GM23338 (cell line): Measurements from ENCODE around the gene ULBP1. TPM values are rescaled to one million over a fixed set of nuclear protein-coding genes. Genes with fewer than 3 reads are reported as not detected.
A peak's percentile ranks its signal among the peaks of the same experiment; 100 is the strongest.

ENCODE experiments used
- ATAC-seq: fragments of 200-7000 bp; cut with Tn5 transposase; 3 replicates; pipeline ENCODE4 v1.9.1; 2020
- DNase-seq: peaks from one replicate; pipeline ENCODE4 v3.0.0-alpha.2; 2015; ENCODE audit warnings: low spot score
- H2AFZ ChIP-seq: fragments of 200-600 bp; sonication (generic); 2 replicates; pipeline ENCODE4 v1.8.0; 2016; ENCODE audit warnings: antibody characterized with exemption, mild to moderate bottlenecking, moderate library complexity
- H3F3A ChIP-seq: fragments of 200-600 bp; sonication (generic); replicated peaks from 2 replicates; pipeline ENCODE4 v1.8.0; 2017; ENCODE audit warnings: antibody characterized with exemption, mixed run types, low read depth
- H3K27ac ChIP-seq: fragments of 200-600 bp; sonication (generic); 2 replicates; pipeline ENCODE4 v1.6.1; 2016; ENCODE audit warnings: low read depth
- H3K27me3 ChIP-seq: fragments of 200-600 bp; sonication (generic); 2 replicates; pipeline ENCODE4 v1.8.0; 2016; ENCODE audit warnings: mild to moderate bottlenecking, mixed run types, moderate library complexity; ENCODE audit not compliant: insufficient read depth
- H3K36me3 ChIP-seq: fragments of 200-600 bp; sonication (generic); 2 replicates; pipeline ENCODE4 v1.8.0; 2016; ENCODE audit warnings: mild to moderate bottlenecking; ENCODE audit not compliant: insufficient read depth
- H3K4me1 ChIP-seq: fragments of 200-600 bp; sonication (generic); 2 replicates; pipeline ENCODE4 v1.8.0; 2016; ENCODE audit warnings: mild to moderate bottlenecking, moderate library complexity; ENCODE audit not compliant: insufficient read depth
- H3K4me2 ChIP-seq: fragments of 200-600 bp; sonication (generic); 2 replicates; pipeline ENCODE4 v1.7.1; 2017; ENCODE audit warnings: mixed run types
- H3K4me3 ChIP-seq: fragments of 200-600 bp; sonication (generic); 2 replicates; pipeline ENCODE4 v1.6.1; 2016; ENCODE audit warnings: mixed run types
- H3K79me2 ChIP-seq: fragments of 200-600 bp; sonication (generic); replicated peaks from 2 replicates; pipeline ENCODE4 v1.8.0; 2017; ENCODE audit warnings: mild to moderate bottlenecking; ENCODE audit not compliant: insufficient read depth
- H3K9me2 ChIP-seq: fragments of 200-600 bp; sonication (generic); 2 replicates; pipeline ENCODE4 v1.8.0; 2017; ENCODE audit not compliant: insufficient read depth
- H4K20me1 ChIP-seq: fragments of 200-600 bp; sonication (generic); replicated peaks from 2 replicates; pipeline ENCODE4 v1.8.0; 2017; ENCODE audit warnings: mild to moderate bottlenecking; ENCODE audit not compliant: insufficient read depth
- H3K27ac Mint-ChIP-seq: 2 replicates; pipeline ENCODE4 v1.8.0; 2020; ENCODE audit warnings: inconsistent platforms, mild to moderate bottlenecking, moderate library complexity, mixed read lengths
- H3K27me3 Mint-ChIP-seq: 3 replicates; pipeline ENCODE4 v1.8.0; 2022; ENCODE audit warnings: low read depth, mild to moderate bottlenecking, moderate library complexity, mixed read lengths, inconsistent platforms; ENCODE audit not compliant: insufficient read depth, poor library complexity
- H3K36me3 Mint-ChIP-seq: 3 replicates; pipeline ENCODE4 v1.8.0; 2021; ENCODE audit warnings: low read depth, mild to moderate bottlenecking, inconsistent platforms, moderate library complexity, mixed read lengths
- H3K4me1 Mint-ChIP-seq: 3 replicates; pipeline ENCODE4 v1.8.0; 2020; ENCODE audit warnings: mild to moderate bottlenecking, inconsistent platforms, mixed read lengths
- H3K4me3 Mint-ChIP-seq: 3 replicates; pipeline ENCODE4 v1.8.0; 2021; ENCODE audit warnings: moderate library complexity, mild to moderate bottlenecking, inconsistent platforms, mixed read lengths
- H3K9me3 Mint-ChIP-seq: 3 replicates; pipeline ENCODE4 v1.8.0; 2020; ENCODE audit warnings: moderate library complexity, mild to moderate bottlenecking, inconsistent platforms, mixed read lengths
- CREB1 ChIP-seq: fragments of 250-450 bp; sonication (Bioruptor Pico); IDR thresholded peaks from 2 replicates; pipeline ENCODE4 v1.5.0; 2020; ENCODE audit warnings: low read depth, mild to moderate bottlenecking, moderate library complexity
- EZH2 ChIP-seq: fragments of 200-600 bp; sonication (generic); IDR thresholded peaks from one replicate; pipeline ENCODE4 v1.8.0; 2017; ENCODE audit warnings: antibody characterized with exemption, mild to moderate bottlenecking, low read depth; ENCODE audit not compliant: unreplicated experiment
- EZH2phosphoT487 ChIP-seq: fragments of 200-600 bp; sonication (generic); IDR thresholded peaks from one replicate; pipeline ENCODE4 v1.8.1; 2018; ENCODE audit warnings: antibody characterized with exemption; ENCODE audit not compliant: unreplicated experiment
- JUNB ChIP-seq: IDR thresholded peaks from one replicate; pipeline ENCODE4 v1.6.1; 2016; ENCODE audit warnings: antibody characterized with exemption; ENCODE audit not compliant: unreplicated experiment
- NANOG ChIP-seq: IDR thresholded peaks from 2 replicates; pipeline ENCODE4 v1.6.1; 2016; ENCODE audit warnings: antibody characterized with exemption, borderline replicate concordance
- POLR2AphosphoS5 ChIP-seq: IDR thresholded peaks from 2 replicates; pipeline ENCODE4 v1.6.1; 2016; ENCODE audit warnings: antibody characterized with exemption, low read depth
- STAT1 ChIP-seq: IDR thresholded peaks from one replicate; pipeline ENCODE4 v1.6.1; 2016; ENCODE audit warnings: antibody characterized with exemption; ENCODE audit not compliant: unreplicated experiment
- ZNF114 ChIP-seq: fragments of 250-450 bp; sonication (Bioruptor Pico); IDR thresholded peaks from 2 replicates; pipeline ENCODE4 v1.5.0; 2020; ENCODE audit warnings: mild to moderate bottlenecking, moderate library complexity
- ZNF331 ChIP-seq: fragments of 250-450 bp; sonication (Bioruptor Pico); IDR thresholded peaks from 2 replicates; pipeline ENCODE4 v1.5.0; 2020; ENCODE audit warnings: low read depth, mild to moderate bottlenecking, moderate library complexity
- polyA plus RNA-seq: library from polyadenylated mRNA; unstranded; fragments of >200 nt; fragmentation: Nextera tagmentation; extraction: Ambion mirVana; gene quantifications from 2 replicates; pipeline ENCODE4 v1.2.1, GENCODE V29; 2016
- total RNA-seq: library from RNA; depleted of rRNA; stranded (reverse); fragments of >200 nt; shearing (Covaris generic); gene quantifications from 2 replicates; pipeline ENCODE4 v1.2.3, GENCODE V29; 2014
- TF ChIP-seq, protein P1 (sequence below): fragments of 250-450 bp; sonication (Bioruptor Pico); IDR thresholded peaks from 2 replicates; pipeline ENCODE4 v1.5.0; 2020; ENCODE audit warnings: mild to moderate bottlenecking, moderate library complexity
- TF ChIP-seq, protein P2 (sequence below): IDR thresholded peaks from 2 replicates; pipeline ENCODE4 v1.6.1; 2016; ENCODE audit warnings: antibody characterized with exemption
- TF ChIP-seq, protein P3 (sequence below), 2 experiments: fragments of 200-600 bp in 1 of 2; sonication (generic) in 1 of 2; conservative IDR thresholded peaks; 2 replicates each; pipeline versions ENCODE4 v1.5.1 to v1.6.1; 2016 to 2017; ENCODE audit warnings: antibody characterized with exemption in 2 of 2, low read depth in 2 of 2, mild to moderate bottlenecking in 2 of 2, moderate library complexity in 1 of 2
- TF ChIP-seq, protein P4 (sequence below): IDR thresholded peaks from one replicate; pipeline ENCODE4 v1.6.1; 2018; ENCODE audit warnings: antibody characterized with exemption; ENCODE audit not compliant: unreplicated experiment

Gene ULBP1
- total and polyA plus RNA-seq, 2 experiments from 2014 or later = 0.74 to 1.7 TPM

DNA sequence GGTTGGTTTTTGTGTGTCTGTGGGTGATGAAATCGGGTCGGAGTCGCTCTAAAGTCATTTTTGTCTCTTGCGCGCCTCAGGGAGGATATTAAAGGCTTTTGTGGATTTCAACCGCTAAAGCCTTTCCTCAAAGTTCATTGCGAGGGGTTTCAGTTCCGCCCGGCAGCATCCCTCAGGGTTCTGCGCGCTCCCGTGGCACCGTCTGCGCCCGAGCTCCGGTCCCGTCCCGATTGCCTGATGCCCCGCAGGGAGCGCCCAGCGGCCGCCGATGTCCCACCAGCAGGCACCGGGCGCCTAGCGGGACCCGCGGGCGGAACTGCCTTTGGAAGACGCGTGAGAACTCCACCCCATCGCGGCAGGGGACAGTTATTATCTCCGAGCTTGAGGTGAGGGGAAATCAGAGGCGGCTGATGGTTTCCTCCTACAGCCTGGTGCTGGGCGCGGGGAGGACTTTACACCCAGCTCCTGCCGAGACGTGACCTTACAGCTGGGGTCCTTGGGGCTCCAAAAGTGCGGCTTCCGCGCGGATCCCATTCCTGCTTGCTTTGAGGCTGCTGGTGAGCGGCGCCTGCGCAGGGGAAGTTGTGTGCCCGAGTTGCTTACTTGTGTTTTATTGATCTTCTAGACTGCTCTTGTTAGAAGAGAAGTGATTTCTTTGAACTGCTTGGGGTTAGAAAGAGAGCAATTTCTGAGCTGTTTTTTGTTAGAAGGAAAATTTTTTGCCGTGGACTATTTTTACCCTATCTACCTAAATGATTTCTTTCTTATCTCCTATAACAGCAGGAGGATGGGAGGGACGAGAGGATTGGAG is 27.1 kb downstream of the ULBP1 start:
- H3K36me3 ChIP-seq = no peaks in the 10 kb centered on the region
- peak overlapping the region; percentile 77 for H3K4me2 ChIP-seq
- peak overlapping the region; percentile 49 for H3K4me3 ChIP-seq
- peaks cover 5% of the 10 kb centered on the region; the same call in 1 of the 2 replicates for H3F3A ChIP-seq
- Mint-ChIP-seq H3K27me3 (peaks cover 96% of the 10 kb centered on the region), H3K9me3 (peaks cover 5% of the 10 kb centered on the region; the same call in 1 of the 3 replicates), H3K4me1 (peaks cover 33% of the 10 kb centered on the region), H3K27ac (no peak overlapping the region), H3K36me3 (no peaks in the 10 kb centered on the region; the same call in 2 of the 3 replicates), H3K4me3 (peak overlapping the region; percentile 61)
- no peak overlapping the region; the same call in 1 of the 2 replicates for H2AFZ ChIP-seq
- H3K27me3 ChIP-seq = peaks cover 97% of the 10 kb centered on the region
- H3K4me1 ChIP-seq = peaks cover 13% of the 10 kb centered on the region; the same call in 1 of the 2 replicates
- TF ChIP-seq ZNF331 (CRISPR knock-in tag) = no peak
- TF ChIP-seq ZNF114 (CRISPR knock-in tag) = no peak
- TF ChIP-seq CREB1 = no peak
- no peak for TF ChIP-seq POLR2AphosphoS5
- TF ChIP-seq, protein P1, sequence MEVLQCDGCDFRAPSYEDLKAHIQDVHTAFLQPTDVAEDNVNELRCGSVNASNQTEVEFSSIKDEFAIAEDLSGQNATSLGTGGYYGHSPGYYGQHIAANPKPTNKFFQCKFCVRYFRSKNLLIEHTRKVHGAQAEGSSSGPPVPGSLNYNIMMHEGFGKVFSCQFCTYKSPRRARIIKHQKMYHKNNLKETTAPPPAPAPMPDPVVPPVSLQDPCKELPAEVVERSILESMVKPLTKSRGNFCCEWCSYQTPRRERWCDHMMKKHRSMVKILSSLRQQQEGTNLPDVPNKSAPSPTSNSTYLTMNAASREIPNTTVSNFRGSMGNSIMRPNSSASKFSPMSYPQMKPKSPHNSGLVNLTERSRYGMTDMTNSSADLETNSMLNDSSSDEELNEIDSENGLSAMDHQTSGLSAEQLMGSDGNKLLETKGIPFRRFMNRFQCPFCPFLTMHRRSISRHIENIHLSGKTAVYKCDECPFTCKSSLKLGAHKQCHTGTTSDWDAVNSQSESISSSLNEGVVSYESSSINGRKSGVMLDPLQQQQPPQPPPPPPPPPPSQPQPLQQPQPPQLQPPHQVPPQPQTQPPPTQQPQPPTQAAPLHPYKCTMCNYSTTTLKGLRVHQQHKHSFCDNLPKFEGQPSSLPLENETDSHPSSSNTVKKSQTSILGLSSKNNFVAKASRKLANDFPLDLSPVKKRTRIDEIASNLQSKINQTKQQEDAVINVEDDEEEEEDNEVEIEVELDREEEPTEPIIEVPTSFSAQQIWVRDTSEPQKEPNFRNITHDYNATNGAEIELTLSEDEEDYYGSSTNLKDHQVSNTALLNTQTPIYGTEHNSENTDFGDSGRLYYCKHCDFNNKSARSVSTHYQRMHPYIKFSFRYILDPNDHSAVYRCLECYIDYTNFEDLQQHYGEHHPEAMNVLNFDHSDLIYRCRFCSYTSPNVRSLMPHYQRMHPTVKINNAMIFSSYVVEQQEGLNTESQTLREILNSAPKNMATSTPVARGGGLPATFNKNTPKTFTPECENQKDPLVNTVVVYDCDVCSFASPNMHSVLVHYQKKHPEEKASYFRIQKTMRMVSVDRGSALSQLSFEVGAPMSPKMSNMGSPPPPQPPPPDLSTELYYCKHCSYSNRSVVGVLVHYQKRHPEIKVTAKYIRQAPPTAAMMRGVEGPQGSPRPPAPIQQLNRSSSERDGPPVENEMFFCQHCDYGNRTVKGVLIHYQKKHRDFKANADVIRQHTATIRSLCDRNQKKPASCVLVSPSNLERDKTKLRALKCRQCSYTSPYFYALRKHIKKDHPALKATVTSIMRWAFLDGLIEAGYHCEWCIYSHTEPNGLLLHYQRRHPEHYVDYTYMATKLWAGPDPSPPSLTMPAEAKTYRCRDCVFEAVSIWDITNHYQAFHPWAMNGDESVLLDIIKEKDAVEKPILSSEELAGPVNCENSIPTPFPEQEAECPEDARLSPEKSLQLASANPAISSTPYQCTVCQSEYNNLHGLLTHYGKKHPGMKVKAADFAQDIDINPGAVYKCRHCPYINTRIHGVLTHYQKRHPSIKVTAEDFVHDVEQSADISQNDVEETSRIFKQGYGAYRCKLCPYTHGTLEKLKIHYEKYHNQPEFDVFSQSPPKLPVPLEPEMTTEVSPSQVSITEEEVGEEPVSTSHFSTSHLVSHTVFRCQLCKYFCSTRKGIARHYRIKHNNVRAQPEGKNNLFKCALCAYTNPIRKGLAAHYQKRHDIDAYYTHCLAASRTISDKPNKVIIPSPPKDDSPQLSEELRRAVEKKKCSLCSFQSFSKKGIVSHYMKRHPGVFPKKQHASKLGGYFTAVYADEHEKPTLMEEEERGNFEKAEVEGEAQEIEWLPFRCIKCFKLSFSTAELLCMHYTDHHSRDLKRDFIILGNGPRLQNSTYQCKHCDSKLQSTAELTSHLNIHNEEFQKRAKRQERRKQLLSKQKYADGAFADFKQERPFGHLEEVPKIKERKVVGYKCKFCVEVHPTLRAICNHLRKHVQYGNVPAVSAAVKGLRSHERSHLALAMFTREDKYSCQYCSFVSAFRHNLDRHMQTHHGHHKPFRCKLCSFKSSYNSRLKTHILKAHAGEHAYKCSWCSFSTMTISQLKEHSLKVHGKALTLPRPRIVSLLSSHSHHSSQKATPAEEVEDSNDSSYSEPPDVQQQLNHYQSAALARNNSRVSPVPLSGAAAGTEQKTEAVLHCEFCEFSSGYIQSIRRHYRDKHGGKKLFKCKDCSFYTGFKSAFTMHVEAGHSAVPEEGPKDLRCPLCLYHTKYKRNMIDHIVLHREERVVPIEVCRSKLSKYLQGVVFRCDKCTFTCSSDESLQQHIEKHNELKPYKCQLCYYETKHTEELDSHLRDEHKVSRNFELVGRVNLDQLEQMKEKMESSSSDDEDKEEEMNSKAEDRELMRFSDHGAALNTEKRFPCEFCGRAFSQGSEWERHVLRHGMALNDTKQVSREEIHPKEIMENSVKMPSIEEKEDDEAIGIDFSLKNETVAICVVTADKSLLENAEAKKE (CRISPR knock-in tag) = no peak
- peak; percentile 99 for TF ChIP-seq EZH2
- TF ChIP-seq, protein P2, sequence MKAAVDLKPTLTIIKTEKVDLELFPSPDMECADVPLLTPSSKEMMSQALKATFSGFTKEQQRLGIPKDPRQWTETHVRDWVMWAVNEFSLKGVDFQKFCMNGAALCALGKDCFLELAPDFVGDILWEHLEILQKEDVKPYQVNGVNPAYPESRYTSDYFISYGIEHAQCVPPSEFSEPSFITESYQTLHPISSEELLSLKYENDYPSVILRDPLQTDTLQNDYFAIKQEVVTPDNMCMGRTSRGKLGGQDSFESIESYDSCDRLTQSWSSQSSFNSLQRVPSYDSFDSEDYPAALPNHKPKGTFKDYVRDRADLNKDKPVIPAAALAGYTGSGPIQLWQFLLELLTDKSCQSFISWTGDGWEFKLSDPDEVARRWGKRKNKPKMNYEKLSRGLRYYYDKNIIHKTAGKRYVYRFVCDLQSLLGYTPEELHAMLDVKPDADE = no peak
- TF ChIP-seq STAT1 = no peak
- TF ChIP-seq, protein P3, sequence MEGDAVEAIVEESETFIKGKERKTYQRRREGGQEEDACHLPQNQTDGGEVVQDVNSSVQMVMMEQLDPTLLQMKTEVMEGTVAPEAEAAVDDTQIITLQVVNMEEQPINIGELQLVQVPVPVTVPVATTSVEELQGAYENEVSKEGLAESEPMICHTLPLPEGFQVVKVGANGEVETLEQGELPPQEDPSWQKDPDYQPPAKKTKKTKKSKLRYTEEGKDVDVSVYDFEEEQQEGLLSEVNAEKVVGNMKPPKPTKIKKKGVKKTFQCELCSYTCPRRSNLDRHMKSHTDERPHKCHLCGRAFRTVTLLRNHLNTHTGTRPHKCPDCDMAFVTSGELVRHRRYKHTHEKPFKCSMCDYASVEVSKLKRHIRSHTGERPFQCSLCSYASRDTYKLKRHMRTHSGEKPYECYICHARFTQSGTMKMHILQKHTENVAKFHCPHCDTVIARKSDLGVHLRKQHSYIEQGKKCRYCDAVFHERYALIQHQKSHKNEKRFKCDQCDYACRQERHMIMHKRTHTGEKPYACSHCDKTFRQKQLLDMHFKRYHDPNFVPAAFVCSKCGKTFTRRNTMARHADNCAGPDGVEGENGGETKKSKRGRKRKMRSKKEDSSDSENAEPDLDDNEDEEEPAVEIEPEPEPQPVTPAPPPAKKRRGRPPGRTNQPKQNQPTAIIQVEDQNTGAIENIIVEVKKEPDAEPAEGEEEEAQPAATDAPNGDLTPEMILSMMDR (conservative IDR thresholded peaks at IDR 0.05; ENCODE audit: low read depth in 2 of 2) = no peak
- TF ChIP-seq JUNB = no peak
- TF ChIP-seq EZH2phosphoT487 = peak; percentile 87
- no peak for TF ChIP-seq NANOG
- TF ChIP-seq, protein P4, sequence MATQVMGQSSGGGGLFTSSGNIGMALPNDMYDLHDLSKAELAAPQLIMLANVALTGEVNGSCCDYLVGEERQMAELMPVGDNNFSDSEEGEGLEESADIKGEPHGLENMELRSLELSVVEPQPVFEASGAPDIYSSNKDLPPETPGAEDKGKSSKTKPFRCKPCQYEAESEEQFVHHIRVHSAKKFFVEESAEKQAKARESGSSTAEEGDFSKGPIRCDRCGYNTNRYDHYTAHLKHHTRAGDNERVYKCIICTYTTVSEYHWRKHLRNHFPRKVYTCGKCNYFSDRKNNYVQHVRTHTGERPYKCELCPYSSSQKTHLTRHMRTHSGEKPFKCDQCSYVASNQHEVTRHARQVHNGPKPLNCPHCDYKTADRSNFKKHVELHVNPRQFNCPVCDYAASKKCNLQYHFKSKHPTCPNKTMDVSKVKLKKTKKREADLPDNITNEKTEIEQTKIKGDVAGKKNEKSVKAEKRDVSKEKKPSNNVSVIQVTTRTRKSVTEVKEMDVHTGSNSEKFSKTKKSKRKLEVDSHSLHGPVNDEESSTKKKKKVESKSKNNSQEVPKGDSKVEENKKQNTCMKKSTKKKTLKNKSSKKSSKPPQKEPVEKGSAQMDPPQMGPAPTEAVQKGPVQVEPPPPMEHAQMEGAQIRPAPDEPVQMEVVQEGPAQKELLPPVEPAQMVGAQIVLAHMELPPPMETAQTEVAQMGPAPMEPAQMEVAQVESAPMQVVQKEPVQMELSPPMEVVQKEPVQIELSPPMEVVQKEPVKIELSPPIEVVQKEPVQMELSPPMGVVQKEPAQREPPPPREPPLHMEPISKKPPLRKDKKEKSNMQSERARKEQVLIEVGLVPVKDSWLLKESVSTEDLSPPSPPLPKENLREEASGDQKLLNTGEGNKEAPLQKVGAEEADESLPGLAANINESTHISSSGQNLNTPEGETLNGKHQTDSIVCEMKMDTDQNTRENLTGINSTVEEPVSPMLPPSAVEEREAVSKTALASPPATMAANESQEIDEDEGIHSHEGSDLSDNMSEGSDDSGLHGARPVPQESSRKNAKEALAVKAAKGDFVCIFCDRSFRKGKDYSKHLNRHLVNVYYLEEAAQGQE = no peak
- H4K20me1 ChIP-seq = peaks cover 14% of the 10 kb centered on the region
- DNase-seq = peak; percentile 55
- no peak overlapping the region for H3K27ac ChIP-seq
- H3K79me2 ChIP-seq = no peaks in the 10 kb centered on the region
- no peaks in the 10 kb centered on the region for H3K9me2 ChIP-seq
- peak; percentile 31 for ATAC-seq
